ENCODE measurements around the gene BBS2. TPM values are rescaled to one million over a fixed set of nuclear protein-coding genes. Genes with fewer than 3 reads are reported as not detected.

The BBS2 gene
- total RNA-seq, 1 experiment from 2014 or later: 36.4 TPM

GRCh38 chr16:56513972-56514371 is 5.9 kb downstream of the BBS2 start:
- BruUV-seq (replicated peaks): no TSS peak

DNA sequence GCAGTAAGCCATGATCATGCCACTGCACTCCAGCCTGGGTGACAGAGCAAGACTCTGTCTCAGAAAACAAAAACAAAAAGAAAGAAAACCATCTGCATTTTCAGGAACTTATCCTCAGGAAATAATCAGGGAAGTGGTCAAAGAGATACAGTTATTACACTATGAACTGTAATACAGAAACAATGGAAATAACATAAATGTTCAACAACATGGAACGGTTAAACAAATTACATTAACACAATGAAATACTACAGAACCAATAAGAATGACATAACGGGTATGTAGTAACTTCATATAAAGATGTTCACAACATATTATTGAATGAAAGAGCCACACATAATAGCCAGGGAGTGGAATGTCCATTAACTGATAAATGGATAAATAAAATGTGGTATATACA is 6.7 kb downstream of the BBS2 start:
- CTCF ChIA-PET: interaction anchor here (2.1 kb wide), 1 partner anchor 189 kb away, joined by 12 read pairs; no protein-coding TSS in a partner anchor
- intact Hi-C loops (cut with micrococcal nuclease; ENCODE audit: unreplicated experiment): loop anchor here (10.0 kb wide), 1 partner anchor 272 kb away; no protein-coding TSS in a partner anchor
- Mint-ChIP-seq H3K27me3 (ENCODE audit: unreplicated experiment) (no peaks in the 10 kb centered on the region), H3K4me1 (ENCODE audit: low read depth, unreplicated experiment) (peaks cover 7% of the 10 kb centered on the region), H3K36me3 (ENCODE audit: insufficient read depth, unreplicated experiment) (no peaks in the 10 kb centered on the region), H3K9me3 (ENCODE audit: low read depth, unreplicated experiment) (no peaks in the 10 kb centered on the region), H3K4me3 (ENCODE audit: low read depth, unreplicated experiment) (no peak overlapping the region), H3K27ac (ENCODE audit: unreplicated experiment) (no peak overlapping the region)
- TF ChIP-seq CTCF (IDR thresholded peaks at IDR 0.05; ENCODE audit: unreplicated experiment): no peak
- no peak for DNase-seq
- no TSS peak for BruUV-seq (replicated peaks)

More at GRCh38 chr16:56513972-56514371, 5.9 kb downstream of the BBS2 start:
- Mint-ChIP-seq H3K27ac (ENCODE audit: unreplicated experiment) (no peak overlapping the region), H3K4me1 (ENCODE audit: low read depth, unreplicated experiment) (peaks cover 7% of the 10 kb centered on the region), H3K9me3 (ENCODE audit: low read depth, unreplicated experiment) (no peaks in the 10 kb centered on the region), H3K36me3 (ENCODE audit: insufficient read depth, unreplicated experiment) (peaks cover 5% of the 10 kb centered on the region), H3K4me3 (ENCODE audit: low read depth, unreplicated experiment) (no peak overlapping the region), H3K27me3 (ENCODE audit: unreplicated experiment) (no peaks in the 10 kb centered on the region)
- peak; percentile 52 for TF ChIP-seq CTCF (IDR thresholded peaks at IDR 0.05; ENCODE audit: unreplicated experiment)
- intact Hi-C loops (cut with micrococcal nuclease; ENCODE audit: unreplicated experiment): loop anchor here (1.0 to 10.0 kb wide), 3 partner anchors 86 to 271 kb away; no protein-coding TSS in a partner anchor
- CTCF ChIA-PET: interaction anchor here (0.6 to 2.1 kb wide), 6 partner anchors 87 to 387 kb away, joined by 3 to 17 read pairs (median 4); partner anchors contain the start of gene MT2A
- DNase-seq: peak; percentile 59

DNA sequence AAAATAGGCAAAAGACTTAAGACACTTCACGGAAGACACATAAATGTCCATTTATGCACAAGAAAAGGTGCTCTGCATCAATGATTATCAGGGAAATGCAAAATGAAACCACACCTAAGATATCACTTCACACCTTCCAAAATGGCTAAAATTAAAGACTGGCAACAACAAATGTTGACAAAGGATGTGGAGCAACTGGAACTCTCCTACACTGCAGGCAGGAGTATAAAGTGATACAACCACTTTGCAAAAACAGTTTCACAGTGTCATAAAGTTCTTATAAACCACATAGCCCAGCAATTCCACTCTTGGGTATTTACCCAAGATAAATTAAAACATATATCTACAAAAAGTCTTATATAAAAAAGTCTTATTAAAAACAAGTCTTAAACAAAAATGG is 7.8 kb downstream of the BBS2 start:
- Mint-ChIP-seq H3K36me3 (ENCODE audit: insufficient read depth, unreplicated experiment) (no peaks in the 10 kb centered on the region), H3K4me1 (ENCODE audit: low read depth, unreplicated experiment) (peaks cover 7% of the 10 kb centered on the region), H3K4me3 (ENCODE audit: low read depth, unreplicated experiment) (no peak overlapping the region), H3K27ac (ENCODE audit: unreplicated experiment) (no peak overlapping the region), H3K27me3 (ENCODE audit: unreplicated experiment) (no peaks in the 10 kb centered on the region), H3K9me3 (ENCODE audit: low read depth, unreplicated experiment) (no peaks in the 10 kb centered on the region)
- BruUV-seq (replicated peaks): no TSS peak
- CTCF ChIA-PET: no interaction called here
- intact Hi-C loops (cut with micrococcal nuclease; ENCODE audit: unreplicated experiment): loop anchor here (10.0 kb wide), 1 partner anchor 273 kb away; no protein-coding TSS in a partner anchor
- no peak for DNase-seq
- TF ChIP-seq CTCF (IDR thresholded peaks at IDR 0.05; ENCODE audit: unreplicated experiment): no peak

DNA sequence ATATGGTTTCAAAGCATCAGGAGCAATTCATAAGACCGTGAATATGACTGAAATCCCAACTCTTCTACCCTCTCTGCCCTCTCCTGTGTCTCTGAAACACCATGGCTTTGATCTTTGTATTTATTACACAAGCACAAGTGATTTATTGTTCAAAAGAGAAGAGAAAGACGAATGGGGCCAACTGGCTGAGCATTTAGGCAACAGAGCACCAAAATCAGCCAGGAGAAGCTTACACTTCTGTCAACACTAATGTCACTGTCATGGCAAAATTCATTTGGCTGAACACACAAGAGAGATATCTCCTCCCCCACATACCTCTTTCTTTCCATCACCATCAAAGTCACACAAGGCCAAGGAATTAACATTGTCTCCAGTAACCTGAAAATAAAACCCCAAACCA is 9.3 kb downstream of the BBS2 start:
- Mint-ChIP-seq H3K36me3 (ENCODE audit: insufficient read depth, unreplicated experiment) (no peaks in the 10 kb centered on the region), H3K27me3 (ENCODE audit: unreplicated experiment) (no peaks in the 10 kb centered on the region), H3K27ac (ENCODE audit: unreplicated experiment) (no peak overlapping the region), H3K9me3 (ENCODE audit: low read depth, unreplicated experiment) (no peaks in the 10 kb centered on the region), H3K4me1 (ENCODE audit: low read depth, unreplicated experiment) (peaks cover 7% of the 10 kb centered on the region), H3K4me3 (ENCODE audit: low read depth, unreplicated experiment) (no peak overlapping the region)
- intact Hi-C loops (cut with micrococcal nuclease; ENCODE audit: unreplicated experiment): loop anchor here (10.0 kb wide), 1 partner anchor 274 kb away; no protein-coding TSS in a partner anchor
- no peak for TF ChIP-seq CTCF (IDR thresholded peaks at IDR 0.05; ENCODE audit: unreplicated experiment)
- CTCF ChIA-PET: no interaction called here
- no TSS peak for BruUV-seq (replicated peaks)
- no peak for DNase-seq
